HEK293 (cell line): ENCODE data around the gene MSL2.
A peak's percentile ranks its signal among the peaks of the same experiment; 100 is the strongest.
"Not testable (repeated sequence)": the region's sequence is repeated elsewhere in the genome, so short reads cannot be mapped to it uniquely, and the experiment has no call there.

Source experiments
- CTCF ChIA-PET: fragments of 350-600 bp; formaldehyde crosslinking; extraction: SDS; loops from one replicate; lab custom pipeline; 2021; ENCODE audit warnings: antibody characterized with exemption; lab: Yijun Ruan, JAX
- POLR2A ChIA-PET: fragments of 300-600 bp; formaldehyde crosslinking; extraction: SDS; loops from one replicate; lab custom pipeline; 2020; ENCODE audit warnings: antibody characterized with exemption, inconsistent platforms; lab: Yijun Ruan, JAX
- H3K27ac ChIP-seq: fragments of 200-500 bp; sonication (Bioruptor generic); 2 replicates; pipeline ENCODE4 v1.5.1; 2014; ENCODE audit warnings: low read depth, low read length, control low read depth, inconsistent platforms; ENCODE audit errors: extremely low read depth
- H3K36me3 ChIP-seq, 2 experiments: fragments of 200-500 bp in 1 of 2; sonication (Bioruptor generic) in 1 of 2; 1 replicate in 1 of 2; 2 replicates in 1 of 2; pipeline ENCODE4 v1.5.1; 2014 to 2017; ENCODE audit warnings: inconsistent platforms in 2 of 2, low read length in 2 of 2; ENCODE audit not compliant: control insufficient read depth in 2 of 2, insufficient read depth in 1 of 2
- H3K4me1 ChIP-seq: fragments of 200-500 bp; sonication (Bioruptor generic); 2 replicates; pipeline ENCODE4 v1.5.1; 2014; ENCODE audit warnings: mild to moderate bottlenecking, low read length, inconsistent platforms; ENCODE audit not compliant: control insufficient read depth, insufficient read depth
- H3K4me3 ChIP-seq: 2 replicates; pipeline ENCODE4 v1.5.1; 2011; ENCODE audit warnings: low read depth, mild to moderate bottlenecking, control low read depth, low read length, moderate library complexity
- H3K9me3 ChIP-seq: fragments of 200-500 bp; sonication (Bioruptor generic); 2 replicates; pipeline ENCODE4 v1.5.1; 2014; ENCODE audit warnings: low read depth, low read length, inconsistent platforms; ENCODE audit not compliant: control insufficient read depth, insufficient read depth
- AEBP2 ChIP-seq: fragments of 450-650 bp; formaldehyde crosslinking; IDR thresholded peaks from 2 replicates; pipeline ENCODE4 v1.5.1; 2016; ENCODE audit warnings: missing biosample characterization, missing genetic modification characterization, borderline replicate concordance
- CTCF ChIP-seq: fragments of 450-650 bp; formaldehyde crosslinking; IDR thresholded peaks from 2 replicates; pipeline ENCODE4 v1.5.1; 2016; ENCODE audit warnings: missing biosample characterization, missing genetic modification characterization
- ELK4 ChIP-seq: IDR thresholded peaks from 2 replicates; pipeline ENCODE4 v1.6.1; 2011; ENCODE audit warnings: mild to moderate bottlenecking, low read depth, low read length, borderline replicate concordance
- KLF8 ChIP-seq: fragments of 450-650 bp; formaldehyde crosslinking; IDR thresholded peaks from 2 replicates; pipeline ENCODE4 v1.5.1; 2016; ENCODE audit warnings: missing biosample characterization, missing genetic modification characterization
- OVOL3 ChIP-seq: fragments of 450-650 bp; formaldehyde crosslinking; IDR thresholded peaks from 2 replicates; pipeline ENCODE4 v1.5.1; 2016; ENCODE audit warnings: missing biosample characterization, missing genetic modification characterization
- PRDM1 ChIP-seq: fragments of 450-650 bp; formaldehyde crosslinking; IDR thresholded peaks from 2 replicates; pipeline ENCODE4; 2016; ENCODE audit warnings: missing biosample characterization, missing genetic modification characterization
- RBAK ChIP-seq: fragments of 450-650 bp; formaldehyde crosslinking; IDR thresholded peaks from 2 replicates; pipeline ENCODE4 v1.5.1; 2016; ENCODE audit warnings: missing biosample characterization, missing genetic modification characterization
- ZBTB1 ChIP-seq: fragments of 450-650 bp; formaldehyde crosslinking; IDR thresholded peaks from 2 replicates; pipeline ENCODE4 v1.5.1; 2016; ENCODE audit warnings: missing biosample characterization, missing genetic modification characterization
- ZBTB49 ChIP-seq: fragments of 450-650 bp; formaldehyde crosslinking; IDR thresholded peaks from 2 replicates; pipeline ENCODE4 v1.5.1; 2016; ENCODE audit warnings: missing biosample characterization, missing genetic modification characterization, low read depth
- ZNF114 ChIP-seq: fragments of 450-650 bp; formaldehyde crosslinking; IDR thresholded peaks from 2 replicates; pipeline ENCODE4 v1.5.0; 2017; ENCODE audit warnings: missing biosample characterization, missing genetic modification characterization
- ZNF146 ChIP-seq: fragments of 450-650 bp; formaldehyde crosslinking; IDR thresholded peaks from 2 replicates; pipeline ENCODE4 v1.5.1; 2016; ENCODE audit warnings: missing biosample characterization, missing genetic modification characterization
- ZNF175 ChIP-seq: fragments of 450-650 bp; formaldehyde crosslinking; IDR thresholded peaks from 2 replicates; pipeline ENCODE4 v1.5.1; 2016; ENCODE audit warnings: missing biosample characterization, missing genetic modification characterization
- ZNF214 ChIP-seq: fragments of 450-650 bp; formaldehyde crosslinking; IDR thresholded peaks from 2 replicates; pipeline ENCODE4 v1.5.1; 2017; ENCODE audit warnings: missing biosample characterization, mild to moderate bottlenecking, missing genetic modification characterization, borderline replicate concordance
- ZNF266 ChIP-seq: fragments of 450-650 bp; formaldehyde crosslinking; IDR thresholded peaks from 2 replicates; pipeline ENCODE4 v1.5.1; 2016; ENCODE audit warnings: missing biosample characterization, missing genetic modification characterization, low read depth
- ZNF280C ChIP-seq: fragments of 450-650 bp; formaldehyde crosslinking; IDR thresholded peaks from 2 replicates; pipeline ENCODE4 v1.5.1; 2016; ENCODE audit warnings: missing biosample characterization, missing genetic modification characterization
- ZNF335 ChIP-seq: fragments of 450-650 bp; formaldehyde crosslinking; conservative IDR thresholded peaks from 2 replicates; pipeline ENCODE4 v1.5.1; 2016; ENCODE audit warnings: missing biosample characterization, missing genetic modification characterization
- ZNF354C ChIP-seq: fragments of 450-650 bp; formaldehyde crosslinking; IDR thresholded peaks from 2 replicates; pipeline ENCODE4 v1.5.1; 2016; ENCODE audit warnings: missing biosample characterization, missing genetic modification characterization, low read depth, borderline replicate concordance
- ZNF362 ChIP-seq: fragments of 450-650 bp; formaldehyde crosslinking; IDR thresholded peaks from 2 replicates; pipeline ENCODE4 v1.5.1; 2016; ENCODE audit warnings: missing biosample characterization, missing genetic modification characterization
- ZNF37A ChIP-seq: fragments of 450-650 bp; IDR thresholded peaks from 2 replicates; pipeline ENCODE4 v1.5.1; 2018; ENCODE audit warnings: missing biosample characterization, missing genetic modification characterization
- ZNF510 ChIP-seq: fragments of 450-650 bp; formaldehyde crosslinking; IDR thresholded peaks from 2 replicates; pipeline ENCODE4 v1.5.1; 2018; ENCODE audit warnings: mild to moderate bottlenecking, missing genetic modification characterization, missing biosample characterization; ENCODE audit not compliant: insufficient replicate concordance
- ZNF585B ChIP-seq: fragments of 450-650 bp; formaldehyde crosslinking; IDR thresholded peaks from 2 replicates; pipeline ENCODE4 v1.5.1; 2016; ENCODE audit warnings: missing biosample characterization, missing genetic modification characterization
- ZNF768 ChIP-seq: fragments of 450-650 bp; formaldehyde crosslinking; IDR thresholded peaks from 2 replicates; pipeline ENCODE4 v1.5.1; 2018; ENCODE audit warnings: missing biosample characterization, mild to moderate bottlenecking, missing genetic modification characterization
- ZSCAN16 ChIP-seq: fragments of 450-650 bp; formaldehyde crosslinking; IDR thresholded peaks from 2 replicates; pipeline ENCODE4 v1.5.1; 2016; ENCODE audit warnings: missing biosample characterization, missing genetic modification characterization

The MSL2 gene

GRCh38 chr3:136134091-136134490 lies 62.0 kb downstream of the MSL2 start:
- no peaks in the 10 kb centered on the region; the same call in 1 of the 2 replicates for H3K4me1 ChIP-seq
- ChIA-PET CTCF (interaction anchor here (0.6 kb wide), 2 partner anchors 567 to 883 kb away, joined by 3 read pairs; no protein-coding TSS in a partner anchor), POLR2A (interaction anchor here (0.6 kb wide), 1 partner anchor 59 kb away, joined by 4 read pairs; no protein-coding TSS in a partner anchor)
- no peak for TF ChIP-seq ZNF114 (tag by site-specific recombination)
- TF ChIP-seq ZNF146 (tag by site-specific recombination): no peak
- no peak for TF ChIP-seq ZNF266 (tag by site-specific recombination)
- TF ChIP-seq ZNF510 (tag by site-specific recombination): no peak
- no peak for TF ChIP-seq ZNF768 (tag by site-specific recombination)
- no peak for TF ChIP-seq ELK4
- TF ChIP-seq PRDM1: no peak
- TF ChIP-seq ZBTB49: no peak
- TF ChIP-seq ZNF585B (tag by site-specific recombination): no peak
- TF ChIP-seq ZNF175 (tag by site-specific recombination): no peak
- TF ChIP-seq AEBP2 (tag by site-specific recombination): no peak
- no peak for TF ChIP-seq ZBTB1
- no peak for TF ChIP-seq ZNF354C (tag by site-specific recombination)
- no peak for TF ChIP-seq ZNF335 (tag by site-specific recombination)
- TF ChIP-seq RBAK: no peak
- no peak for TF ChIP-seq ZSCAN16 (tag by site-specific recombination)
- TF ChIP-seq ZNF214 (tag by site-specific recombination): no peak
- no peak for TF ChIP-seq OVOL3 (tag by site-specific recombination)
- H3K9me3 ChIP-seq: no peaks in the 10 kb centered on the region
- no peak overlapping the region for H3K4me3 ChIP-seq
- no peaks in the 10 kb centered on the region for H3K36me3 ChIP-seq
- H3K27ac ChIP-seq: no peak overlapping the region

GRCh38 chr3:136131647-136132046 lies 64.5 kb downstream of the MSL2 start:
- CTCF ChIA-PET, H3K9me3 ChIP-seq, H3K4me1 ChIP-seq, H3K4me3 ChIP-seq, H3K36me3 ChIP-seq, POLR2A ChIA-PET, H3K27ac ChIP-seq: not testable (repeated sequence)
- TF ChIP-seq ZNF146 (tag by site-specific recombination): peak; percentile 79

GRCh38 chr3:136122006-136122405 lies 74.1 kb downstream of the MSL2 start:
- Histone ChIP-seq H3K4me1 (no peaks in the 10 kb centered on the region), H3K9me3 (no peaks in the 10 kb centered on the region), H3K27ac (no peak overlapping the region), H3K36me3 (peaks cover 0 to 3% of the 10 kb centered on the region in 2 experiments; a peak in 2 of 3 replicates), H3K4me3 (no peak overlapping the region)
- CTCF ChIA-PET: interaction anchor here (0.7 kb wide), 1 partner anchor 177 kb away, joined by 4 read pairs; no protein-coding TSS in a partner anchor
- POLR2A ChIA-PET: no interaction called here
- TF ChIP-seq ZNF37A (no peak), ZNF362 (tag by site-specific recombination) (no peak), CTCF (tag by site-specific recombination) (no peak), ZNF280C (no peak), KLF8 (no peak)
